Common myeloid progenitor, CD34-positive (primary cell): ENCODE results near the gene ANKDD1A.
A peak's percentile ranks its signal among the peaks of the same experiment; 100 is the strongest.

Source experiments
- CTCF ChIA-PET: fragments of 350-600 bp; sonication (Branson Sonifier 250); formaldehyde crosslinking; loops from one replicate; lab custom pipeline; 2021; ENCODE audit warnings: antibody characterized with exemption; lab: Charles Lee
- POLR2A ChIA-PET: fragments of 350-600 bp; sonication (Branson Sonifier 250); formaldehyde crosslinking; loops from one replicate; lab custom pipeline; 2021; ENCODE audit warnings: antibody characterized with exemption; lab: Charles Lee
- DNase-seq, 3 donors: peaks; one replicate each; pipeline versions ENCODE4 v3.0.0 to v3.0.0-alpha.2; 2013
- H3K27ac ChIP-seq, 2 experiments: 1 replicate in 1 of 2; 2 replicates in 1 of 2; pipeline ENCODE4 v1.7.0; 2013; ENCODE audit warnings: inconsistent platforms in 2 of 2, low read length in 2 of 2, mild to moderate bottlenecking in 2 of 2, low read depth in 1 of 2, moderate library complexity in 1 of 2; ENCODE audit not compliant: severe bottlenecking in 2 of 2, insufficient read depth in 1 of 2, poor library complexity in 1 of 2
- H3K27me3 ChIP-seq, 5 experiments: replicated peaks in 2 of 5; 1 replicate in 3 of 5; 2 replicates in 2 of 5; pipeline versions ENCODE4 v1.6.1 to v1.7.0; 2013; ENCODE audit warnings: low read length in 4 of 5, mild to moderate bottlenecking in 2 of 5, moderate library complexity in 2 of 5, inconsistent platforms in 1 of 5; ENCODE audit not compliant: insufficient read depth in 5 of 5, control insufficient read depth in 4 of 5
- H3K36me3 ChIP-seq, 4 experiments: 1 replicate in 2 of 4; 2 replicates in 2 of 4; pipeline versions ENCODE4 v1.6.1 to v1.7.0; 2013; ENCODE audit warnings: low read length in 3 of 4, control low read depth in 1 of 4, mild to moderate bottlenecking in 1 of 4; ENCODE audit not compliant: control insufficient read depth in 4 of 4, insufficient read depth in 4 of 4
- H3K4me1 ChIP-seq, 4 experiments: 1 replicate in 3 of 4; 2 replicates in 1 of 4; pipeline versions ENCODE4 v1.6.1 to v1.7.1; 2013; ENCODE audit warnings: low read length in 3 of 4, mild to moderate bottlenecking in 3 of 4, control low read depth in 1 of 4, inconsistent platforms in 1 of 4, moderate library complexity in 1 of 4; ENCODE audit not compliant: control insufficient read depth in 4 of 4, insufficient read depth in 4 of 4; ENCODE audit errors: control extremely low read depth in 1 of 4
- H3K4me3 ChIP-seq, 7 experiments: 1 replicate in 4 of 7; 2 replicates in 3 of 7; pipeline versions ENCODE4 v1.5.1 to v1.7.0; 2013; ENCODE audit warnings: mild to moderate bottlenecking in 7 of 7, low read length in 6 of 7, moderate library complexity in 6 of 7, inconsistent platforms in 2 of 7, low read depth in 2 of 7, control low read depth in 1 of 7; ENCODE audit not compliant: insufficient read depth in 4 of 7, control insufficient read depth in 1 of 7; ENCODE audit errors: extremely low read depth in 1 of 7
- H3K9me3 ChIP-seq, 5 experiments: 1 replicate in 4 of 5; 2 replicates in 1 of 5; pipeline versions ENCODE4 v1.6.1 to v1.7.1; 2013; ENCODE audit warnings: low read length in 4 of 5, mild to moderate bottlenecking in 2 of 5, inconsistent platforms in 1 of 5, low read depth in 1 of 5, moderate library complexity in 1 of 5; ENCODE audit not compliant: control insufficient read depth in 4 of 5, insufficient read depth in 2 of 5; ENCODE audit errors: control extremely low read depth in 1 of 5
- WGBS: methylation state at CpG from one replicate; pipeline ENCODE4 v1.1.5; 2013; ENCODE audit not compliant: insufficient coverage; 5-methylcytosine and 5-hydroxymethylcytosine counted together

ANKDD1A gene

GRCh38 chr15:64894395-64895056 lies 17.2 kb upstream of the ANKDD1A start:
- H3K4me3 ChIP-seq, result peak overlapping the region in 6 of 7 experiments; percentile 30 to 68 (median 62)
- WGBS, result 7% methylated on average over 11 of the region's 20 CpGs
- H3K36me3 ChIP-seq, result no peaks in the 10 kb centered on the region
- DNase-seq, result peak in 2 of 3 donors; percentile 63 to 76
- no peaks in the 10 kb centered on the region for H3K9me3 ChIP-seq
- H3K27me3 ChIP-seq, result no peaks in the 10 kb centered on the region
- H3K4me1 ChIP-seq, result peaks cover 26 to 77% (median 72%) of the 10 kb centered on the region in 4 experiments
- H3K27ac ChIP-seq, result peak overlapping the region; percentile 78 to 94
- ChIA-PET POLR2A (interaction anchor here (0.6 to 4.0 kb wide), 12 partner anchors 11 to 1857 kb away, joined by 3 to 67 read pairs (median 4); partner anchors contain the start of genes PIF1 and PLEKHO2), CTCF (interaction anchor here (0.6 to 5.0 kb wide), 21 partner anchors 11 to 209 kb away, joined by 3 to 48 read pairs (median 5); partner anchors contain the start of gene PLEKHO2)

- POLR2A ChIA-PET, result interaction anchor here (0.6 to 4.0 kb wide), 5 partner anchors 10 to 1856 kb away, joined by 3 to 67 read pairs (median 6); partner anchors contain the start of gene PLEKHO2
- CTCF ChIA-PET, result interaction anchor here (0.7 to 5.0 kb wide), 15 partner anchors 10 to 210 kb away, joined by 3 to 48 read pairs (median 5); partner anchors contain the start of gene PLEKHO2
- no peaks in the 10 kb centered on the region for H3K9me3 ChIP-seq
- H3K27ac ChIP-seq, result peak overlapping the region; percentile 58 to 94
- peak; percentile 72 to 86 (median 85) for DNase-seq
- H3K4me3 ChIP-seq, result peak overlapping the region; percentile 7 to 68 (median 61)
- no peaks in the 10 kb centered on the region for H3K27me3 ChIP-seq
- WGBS, result 7% methylated on average over 3 of the region's 6 CpGs
- H3K4me1 ChIP-seq, result peaks cover 26 to 77% (median 72%) of the 10 kb centered on the region in 4 experiments
- no peaks in the 10 kb centered on the region for H3K36me3 ChIP-seq
Measured at GRCh38 chr15:64895285-64896065, 16.2 kb upstream of the ANKDD1A start.

- peaks cover 0 to 9% (median 3%) of the 10 kb centered on the region in 5 experiments for H3K9me3 ChIP-seq
- peaks cover 25 to 68% (median 65%) of the 10 kb centered on the region in 4 experiments for H3K4me1 ChIP-seq
- CTCF ChIA-PET, result interaction anchor here (0.9 to 2.6 kb wide), 3 partner anchors 10 to 53 kb away, joined by 3 to 11 read pairs (median 4); no protein-coding TSS in a partner anchor
- POLR2A ChIA-PET, result no interaction called here
- H3K27me3 ChIP-seq, result no peaks in the 10 kb centered on the region
- H3K27ac ChIP-seq, result peak overlapping the region; percentile 21 to 38
- H3K36me3 ChIP-seq, result no peaks in the 10 kb centered on the region
- no peak for DNase-seq
- 83% methylated on average over 6 of the region's 6 CpGs for WGBS
- H3K4me3 ChIP-seq, result peak overlapping the region in 3 of 7 experiments; percentile 61 to 68 (median 65)
Measured at GRCh38 chr15:64896371-64897069, 15.2 kb upstream of the ANKDD1A start.

DNA sequence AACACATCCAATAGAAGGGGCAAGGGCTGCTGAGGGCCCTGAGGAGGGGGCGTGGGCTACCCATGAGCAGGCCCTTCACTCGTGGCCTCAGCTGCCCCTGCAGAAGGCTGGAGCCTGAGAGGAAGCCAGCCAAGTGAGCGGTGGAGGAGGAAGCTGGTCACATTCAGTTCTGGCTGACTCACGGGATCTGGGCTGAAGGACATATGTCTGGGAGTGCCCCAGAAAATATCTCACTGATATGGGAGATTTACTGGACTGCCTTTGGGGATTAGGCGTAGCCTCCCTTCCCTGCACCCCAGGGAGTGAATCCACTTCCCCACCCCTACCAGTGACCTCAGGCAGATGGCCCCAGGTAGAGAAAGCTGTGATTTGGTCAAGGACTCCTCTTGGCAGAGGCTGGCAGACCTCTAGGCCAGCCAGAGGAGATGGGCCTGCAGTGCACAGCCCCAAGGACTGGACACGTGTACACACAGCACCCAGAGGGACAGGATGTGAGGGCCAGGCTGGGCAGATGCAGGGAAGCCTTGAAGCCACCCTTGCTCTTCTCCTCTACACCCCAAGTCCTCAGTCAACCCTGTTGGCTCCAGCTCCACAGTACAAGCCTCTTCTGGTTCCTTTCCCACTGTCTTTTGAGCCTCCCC lies 14.2 kb upstream of the ANKDD1A start:
- peak overlapping the region in 1 of 2 experiments; percentile 38 for H3K27ac ChIP-seq
- DNase-seq, result peak in 2 of 3 donors; percentile 71 to 79
- no peaks in the 10 kb centered on the region for H3K27me3 ChIP-seq
- H3K4me3 ChIP-seq, result peak overlapping the region in 1 of 7 experiments; percentile 16
- WGBS, result 9% methylated on average over 4 of the region's 6 CpGs
- H3K4me1 ChIP-seq, result peaks cover 19 to 63% (median 55%) of the 10 kb centered on the region in 4 experiments
- ChIA-PET CTCF (interaction anchor here (0.9 to 1.6 kb wide), 3 partner anchors 9 to 14 kb away, joined by 3 to 4 read pairs (median 3); no protein-coding TSS in a partner anchor), POLR2A (no interaction called here)
- no peaks in the 10 kb centered on the region for H3K36me3 ChIP-seq
- H3K9me3 ChIP-seq, result peaks cover 0 to 9% (median 3%) of the 10 kb centered on the region in 5 experiments

DNA sequence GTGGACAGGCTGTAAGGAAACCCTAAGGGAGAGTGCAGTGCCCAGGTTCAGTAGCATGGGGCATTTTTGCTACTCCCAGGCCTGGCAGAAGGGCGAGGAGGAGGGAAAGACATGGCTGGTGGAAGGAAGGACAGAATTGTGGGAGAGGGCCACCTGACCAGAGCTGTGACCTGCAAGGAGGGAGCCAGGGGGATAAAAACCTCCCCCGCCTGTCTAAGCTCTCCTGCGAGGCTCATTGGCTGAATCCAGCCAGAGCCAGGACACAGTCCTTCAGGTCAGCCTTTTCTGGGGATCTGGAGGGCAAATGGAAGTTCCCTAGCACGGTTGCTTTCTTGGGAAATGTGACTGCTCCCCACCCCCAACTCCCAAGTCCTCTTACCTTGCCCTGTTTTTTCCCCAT lies 13.3 kb upstream of the ANKDD1A start:
- no peak overlapping the region for H3K27ac ChIP-seq
- H3K27me3 ChIP-seq, result no peaks in the 10 kb centered on the region
- H3K9me3 ChIP-seq, result peaks cover 0 to 9% (median 3%) of the 10 kb centered on the region in 5 experiments
- no peak overlapping the region for H3K4me3 ChIP-seq
- DNase-seq, result no peak
- no peaks in the 10 kb centered on the region for H3K36me3 ChIP-seq
- WGBS, result 100% methylated on average over 3 of the region's 4 CpGs
- POLR2A ChIA-PET, result no interaction called here
- peaks cover 13 to 59% (median 47%) of the 10 kb centered on the region in 4 experiments for H3K4me1 ChIP-seq
- CTCF ChIA-PET, result interaction anchor here (1.1 to 1.6 kb wide), 4 partner anchors 9 to 55 kb away, joined by 3 to 4 read pairs (median 4); no protein-coding TSS in a partner anchor

DNA sequence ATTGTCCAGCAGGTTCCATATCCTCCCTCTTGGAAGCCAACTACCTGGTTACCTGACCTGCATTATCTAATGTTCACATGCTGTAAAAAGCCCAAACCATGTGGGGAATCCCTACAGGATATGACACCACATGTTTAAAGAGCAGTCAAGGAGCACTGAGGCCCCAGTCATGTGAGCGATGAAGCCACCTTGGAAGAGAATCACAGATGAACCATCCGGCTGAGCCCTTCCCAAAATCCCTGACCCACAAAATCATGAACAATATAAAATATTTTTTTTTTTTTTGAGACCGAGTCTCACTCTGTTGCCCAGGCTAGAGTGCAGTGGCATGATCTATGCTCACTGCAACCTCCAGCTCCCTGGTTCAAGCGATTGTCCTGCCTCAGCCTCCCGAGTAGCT lies 10.6 kb upstream of the ANKDD1A start:
- DNase-seq, result no peak
- Histone ChIP-seq H3K4me3 (no peak overlapping the region), H3K9me3 (peaks cover 0 to 9% (median 3%) of the 10 kb centered on the region in 5 experiments), H3K36me3 (no peaks in the 10 kb centered on the region), H3K27me3 (no peaks in the 10 kb centered on the region), H3K27ac (no peak overlapping the region), H3K4me1 (peaks cover 9 to 35% (median 28%) of the 10 kb centered on the region in 4 experiments)
- 94% methylated on average over 2 of the region's 5 CpGs for WGBS
- ChIA-PET POLR2A (interaction anchor here (0.7 kb wide), 1 partner anchor 63 kb away, joined by 6 read pairs; no protein-coding TSS in a partner anchor), CTCF (no interaction called here)
